Endothelial cell of umbilical vein (primary cell): Measurements from ENCODE around the gene SLC37A1. TPM values are rescaled to one million over a fixed set of nuclear protein-coding genes. Genes with fewer than 3 reads are reported as not detected.

ENCODE experiments used
- BruUV-seq: library from RNA; stranded (reverse); fragments of 400-500 nt; replicated peaks from 2 replicates; lab custom pipeline; 2021; lab: Mats Ljungman, UMichigan
- CTCF ChIA-PET: fragments of 300-600, 350-600 bp; sonication (Branson Sonifier 250); formaldehyde crosslinking; loops from one replicate; lab custom pipeline; 2021; ENCODE audit warnings: antibody characterized with exemption, inconsistent platforms; lab: Charles Lee
- POLR2A ChIA-PET: fragments of 300-600, 350-600 bp; sonication (Branson Sonifier 250); formaldehyde crosslinking; loops from one replicate; lab custom pipeline; 2021; ENCODE audit warnings: antibody characterized with exemption, inconsistent platforms; lab: Charles Lee
- DNase-seq: peaks from one replicate; pipeline ENCODE4 v3.0.0-alpha.2; 2011; ENCODE audit warnings: low read depth, low spot score
- FAIRE-seq: peaks from 2 replicates; lab custom pipeline; 2011; peaks lifted over from hg19 to GRCh38; lab: Jason Lieb, UNC
- H2AFZ ChIP-seq: 2 replicates; pipeline ENCODE4 v1.6.0; 2012; ENCODE audit warnings: low read depth, low read length, control low read depth, inconsistent platforms
- H3K27ac ChIP-seq: 2 replicates; pipeline ENCODE4 v1.5.1; 2011; ENCODE audit warnings: low read depth, mild to moderate bottlenecking, control low read depth, low read length, moderate library complexity; ENCODE audit not compliant: insufficient read depth
- H3K27me3 ChIP-seq, 2 experiments: 2 replicates each; pipeline versions ENCODE4 v1.6.0 to v1.6.1; 2011; ENCODE audit warnings: low read length in 2 of 2, mixed read lengths in 1 of 2; ENCODE audit not compliant: control insufficient read depth in 2 of 2, insufficient read depth in 2 of 2
- H3K36me3 ChIP-seq, 2 experiments: 2 replicates in 1 of 2; 3 replicates in 1 of 2; pipeline ENCODE4 v1.5.1; 2011; ENCODE audit warnings: low read length in 2 of 2, mild to moderate bottlenecking in 1 of 2, moderate library complexity in 1 of 2; ENCODE audit not compliant: control insufficient read depth in 2 of 2, insufficient read depth in 2 of 2; ENCODE audit errors: extremely low read depth in 1 of 2
- H3K4me1 ChIP-seq: 3 replicates; pipeline ENCODE4 v1.5.1; 2011; ENCODE audit warnings: mild to moderate bottlenecking, low read length; ENCODE audit not compliant: control insufficient read depth, insufficient read depth; ENCODE audit errors: extremely low read depth
- H3K4me2 ChIP-seq: 2 replicates; pipeline ENCODE4 v1.6.1; 2011; ENCODE audit warnings: low read length, control low read depth, mixed read lengths; ENCODE audit not compliant: insufficient read depth
- H3K4me3 ChIP-seq, 3 experiments: fragments of 200-600 bp in 1 of 3; sonication (generic), shearing (Covaris generic) in 1 of 3; replicated peaks in 1 of 3; 2 replicates each; pipeline ENCODE4 v1.5.1; 2011 to 2016; ENCODE audit warnings: control low read depth in 3 of 3, low read length in 3 of 3, mild to moderate bottlenecking in 2 of 3, inconsistent platforms in 1 of 3, low read depth in 1 of 3, moderate library complexity in 1 of 3; ENCODE audit not compliant: insufficient read depth in 1 of 3
- H3K79me2 ChIP-seq: 2 replicates; pipeline ENCODE4 v1.6.0; 2012; ENCODE audit warnings: low read length, inconsistent platforms; ENCODE audit not compliant: control insufficient read depth, insufficient read depth
- H3K9ac ChIP-seq: replicated peaks from 2 replicates; pipeline ENCODE3; 2011; ENCODE audit warnings: low read length, control low read depth; ENCODE audit not compliant: insufficient read depth; ENCODE audit errors: extremely low read depth
- H3K9me1 ChIP-seq: replicated peaks from 3 replicates; pipeline ENCODE4 v1.6.0; 2011; ENCODE audit warnings: mild to moderate bottlenecking, low read length; ENCODE audit not compliant: control insufficient read depth, insufficient read depth; ENCODE audit errors: extremely low read depth
- H3K9me3 ChIP-seq: replicated peaks from 2 replicates; pipeline ENCODE4 v1.5.1; 2012; ENCODE audit warnings: low read length, inconsistent platforms; ENCODE audit not compliant: control insufficient read depth, insufficient read depth
- H4K20me1 ChIP-seq: replicated peaks from 2 replicates; pipeline ENCODE3; 2011; ENCODE audit warnings: mild to moderate bottlenecking, low read length; ENCODE audit not compliant: control insufficient read depth, insufficient read depth; ENCODE audit errors: extremely low read depth
- CTCF ChIP-seq, 2 donors: IDR thresholded peaks; 1 replicate in 1 of 2; 2 replicates in 1 of 2; pipeline ENCODE4 v1.5.1; 2011; ENCODE audit warnings: low read length in 2 of 2, mild to moderate bottlenecking in 2 of 2, moderate library complexity in 2 of 2, control low read depth in 1 of 2, inconsistent platforms in 1 of 2, low read depth in 1 of 2; ENCODE audit not compliant: insufficient read depth in 1 of 2; ENCODE audit errors: extremely low read depth in 1 of 2
- EZH2 ChIP-seq: IDR thresholded peaks from 2 replicates; pipeline ENCODE4 v1.6.1; 2012; ENCODE audit warnings: borderline replicate concordance, low read depth, mild to moderate bottlenecking, moderate library complexity, low read length, inconsistent platforms; ENCODE audit not compliant: severe bottlenecking
- FOS ChIP-seq: IDR thresholded peaks from 2 replicates; pipeline ENCODE4 v1.6.1; 2011; ENCODE audit warnings: mild to moderate bottlenecking, low read length, moderate library complexity, borderline replicate concordance; ENCODE audit not compliant: insufficient read depth
- GATA2 ChIP-seq: IDR thresholded peaks from 2 replicates; pipeline ENCODE4 v1.7.0; 2011; ENCODE audit warnings: low read depth, mild to moderate bottlenecking, moderate library complexity, mixed read lengths, low read length; ENCODE audit not compliant: insufficient read length, insufficient read depth
- JUN ChIP-seq: IDR thresholded peaks from 2 replicates; pipeline ENCODE4 v1.6.1; 2011; ENCODE audit warnings: borderline replicate concordance, low read depth; ENCODE audit not compliant: insufficient read length, insufficient read depth
- MAX ChIP-seq: IDR thresholded peaks from 2 replicates; pipeline ENCODE4 v1.6.1; 2011; ENCODE audit not compliant: insufficient read depth, insufficient read length
- MYC ChIP-seq: IDR thresholded peaks from one replicate; pipeline ENCODE4 v1.6.1; 2011; ENCODE audit warnings: mild to moderate bottlenecking, low read depth, low read length
- POLR2A ChIP-seq: IDR thresholded peaks from 2 replicates; pipeline ENCODE4 v1.6.1; 2012; ENCODE audit warnings: low read depth, mild to moderate bottlenecking, control low read depth, low read length
- POLR2AphosphoS5 ChIP-seq: IDR thresholded peaks from 2 replicates; pipeline ENCODE4 v1.6.1; 2012; ENCODE audit warnings: low read depth, mild to moderate bottlenecking, control low read depth, low read length, moderate library complexity; ENCODE audit not compliant: insufficient read depth
- dilution Hi-C: fragments of 300-500 bp; cut with MboI; formaldehyde crosslinking; loops from one replicate; pipeline ENCODE4 v1.15.0; 2019; ENCODE audit warnings: low sequenced_read_pairs; ENCODE audit not compliant: extremely low pct_ligation_motif_present
- intact Hi-C: fragments of 100-400 bp; cut with micrococcal nuclease; formaldehyde crosslinking; loops from one replicate; pipeline ENCODE4 v1.10.0; 2022
- polyA plus RNA-seq, 4 experiments: library from polyadenylated mRNA; depleted of rRNA in 3 of 4; stranded (reverse) in 3 of 4; unstranded in 1 of 4; fragments of >200 nt; gene quantifications; 2 replicates each; pipeline versions ENCODE4 v1.2.1 to v1.2.3, GENCODE V29; 2011 to 2012; ENCODE audit warnings: missing spikeins in 1 of 4
- total RNA-seq: library from RNA; stranded (reverse); gene quantifications from 2 replicates; pipeline ENCODE4 v1.2.3, GENCODE V29; 2021

The SLC37A1 gene
- total and polyA plus RNA-seq, 2 donors (not counting 3 experiments of a cell fraction or from before 2014, with no cell fraction given) = 4.7 to 7.6 TPM

GRCh38 chr21:42554251-42554961 lies 40.8 kb downstream of the SLC37A1 start:
- no peaks in the 10 kb centered on the region for H3K4me1 ChIP-seq
- no TSS peak for BruUV-seq
- no peak for FAIRE-seq
- no peaks in the 10 kb centered on the region for H3K79me2 ChIP-seq
- intact Hi-C loops (no loop called here), dilution Hi-C loops (no loop called here)
- DNase-seq = no peak
- H3K9me3 ChIP-seq = no peaks in the 10 kb centered on the region
- H4K20me1 ChIP-seq = no peaks in the 10 kb centered on the region
- no peak overlapping the region for H3K9ac ChIP-seq
- H3K4me3 ChIP-seq = no peak overlapping the region
- H3K27me3 ChIP-seq = no peaks in the 10 kb centered on the region
- no peaks in the 10 kb centered on the region for H3K9me1 ChIP-seq
- H3K4me2 ChIP-seq = no peak overlapping the region
- CTCF ChIA-PET = no interaction called here
- no peak overlapping the region for H2AFZ ChIP-seq
- TF ChIP-seq GATA2 = no peak
- no peak for TF ChIP-seq MYC
- TF ChIP-seq FOS = no peak
- TF ChIP-seq POLR2A = no peak
- no peak for TF ChIP-seq MAX
- TF ChIP-seq POLR2AphosphoS5 = no peak
- no peak for TF ChIP-seq CTCF (IDR thresholded peaks at IDR 0.05; ENCODE audit: extremely low read depth in 1 of 2, insufficient read depth in 1 of 2, low read depth in 1 of 2, low read length in 2 of 2)
- TF ChIP-seq EZH2 = no peak
- no peak for TF ChIP-seq JUN
- POLR2A ChIA-PET = no interaction called here
- H3K36me3 ChIP-seq = no peaks in the 10 kb centered on the region
- no peak overlapping the region for H3K27ac ChIP-seq
